Frontal cortex (tissue), 4 donors: ENCODE measurements around the gene PKN2. TPM values are rescaled to one million over a fixed set of nuclear protein-coding genes. Genes with fewer than 3 reads are reported as not detected.

ENCODE experiments used
- DNase-seq, 2 donors: peaks; one replicate each; pipeline ENCODE4 v3.0.0; 2012; ENCODE audit warnings: low spot score in 2 of 2
- FAIRE-seq: peaks from 2 replicates; lab custom pipeline; 2012; peaks lifted over from hg19 to GRCh38; lab: Jason Lieb, UNC
- total RNA-seq: library from RNA; depleted of rRNA; stranded (reverse); fragments of >200 nt; gene quantifications from one replicate; pipeline ENCODE4 v1.2.3, GENCODE V29; 2014
- donor health status: control.
- donor health status: control.
- donor health status: control.

The PKN2 gene
- total RNA-seq, result 86.4 TPM

- peak; percentile 94 to 95 for DNase-seq
- no peak for FAIRE-seq
Observed at GRCh38 chr1:88683541-88684481, at the start of gene PKN2. TSS of gene PKN2 (plus strand) at chr1:88684273. CDS start at chr1:88684581, 308 bp downstream.

- DNase-seq, result no peak
- FAIRE-seq, result no peak
Observed at GRCh38 chr1:88634538-88634937, 49.5 kb upstream of the PKN2 start.

- FAIRE-seq, result no peak
- DNase-seq, result no peak
Observed at GRCh38 chr1:88640060-88640459, 44.0 kb upstream of the PKN2 start.

GRCh38 chr1:88645886-88646285 is 38.2 kb upstream of the PKN2 start:
- DNase-seq (no peak), FAIRE-seq (no peak)

GRCh38 chr1:88646476-88647248 is 37.4 kb upstream of the PKN2 start:
- DNase-seq (no peak), FAIRE-seq (no peak)

- DNase-seq, result no peak
- no peak for FAIRE-seq
Observed at GRCh38 chr1:88647249-88647645, 36.8 kb upstream of the PKN2 start.

GRCh38 chr1:88647749-88648415 is 36.2 kb upstream of the PKN2 start:
- FAIRE-seq, result no peak
- no peak for DNase-seq

GRCh38 chr1:88648706-88649105 is 35.4 kb upstream of the PKN2 start:
- no peak for FAIRE-seq

GRCh38 chr1:88649932-88650331 is 34.1 kb upstream of the PKN2 start:
- DNase-seq (no peak), FAIRE-seq (no peak)

More at GRCh38 chr1:88648706-88649105, 35.4 kb upstream of the PKN2 start:
- DNase-seq, result no peak

- no peak for DNase-seq
- no peak for FAIRE-seq
Observed at GRCh38 chr1:88650676-88651418, 33.2 kb upstream of the PKN2 start.

- FAIRE-seq (no peak), DNase-seq (no peak)
Observed at GRCh38 chr1:88655140-88655539, 28.9 kb upstream of the PKN2 start.

- peak in 1 of 2 donors; percentile 20 for DNase-seq
- peak; percentile 78 for FAIRE-seq
Observed at GRCh38 chr1:88655685-88656299, 28.3 kb upstream of the PKN2 start.

GRCh38 chr1:88658419-88658818 is 25.7 kb upstream of the PKN2 start:
- no peak for DNase-seq
- FAIRE-seq, result no peak

- DNase-seq, result no peak
- no peak for FAIRE-seq
Observed at GRCh38 chr1:88659552-88659951, 24.5 kb upstream of the PKN2 start.

GRCh38 chr1:88661188-88661587 is 22.9 kb upstream of the PKN2 start:
- FAIRE-seq (no peak), DNase-seq (no peak)

- DNase-seq (no peak), FAIRE-seq (no peak)
Observed at GRCh38 chr1:88661951-88662699, 21.9 kb upstream of the PKN2 start.

GRCh38 chr1:88662723-88663122 is 21.4 kb upstream of the PKN2 start:
- DNase-seq (no peak), FAIRE-seq (no peak)

- DNase-seq (no peak), FAIRE-seq (no peak)
Observed at GRCh38 chr1:88668405-88668804, 15.7 kb upstream of the PKN2 start.

GRCh38 chr1:88670462-88670861 is 13.6 kb upstream of the PKN2 start:
- FAIRE-seq (no peak), DNase-seq (no peak)
